GM23338 (cell line): Measurements from ENCODE around the gene JAM3.

Experiments used
- CTCF ChIP-seq, 2 experiments: fragments of 200-600 bp in 1 of 2; sonication (generic) in 1 of 2; conservative IDR thresholded peaks; 2 replicates each; pipeline versions ENCODE4 v1.5.1 to v1.6.1; 2016 to 2017; ENCODE audit warnings: antibody characterized with exemption in 2 of 2, low read depth in 2 of 2, mild to moderate bottlenecking in 2 of 2, moderate library complexity in 1 of 2
- EZH2 ChIP-seq: fragments of 200-600 bp; sonication (generic); IDR thresholded peaks from one replicate; pipeline ENCODE4 v1.8.0; 2017; ENCODE audit warnings: antibody characterized with exemption, mild to moderate bottlenecking, low read depth; ENCODE audit not compliant: unreplicated experiment

- TF ChIP-seq CTCF (conservative IDR thresholded peaks at IDR 0.05; ENCODE audit: low read depth in 2 of 2) (no peak), EZH2 (no peak)
These were observed 8.6 kb upstream of the JAM3 start for GRCh38 chr11:134060316-134060715.
